A673 (cell line): ENCODE data around the gene GALC. TPM values are rescaled to one million over a fixed set of nuclear protein-coding genes. Genes with fewer than 3 reads are reported as not detected.

Experiments
- BruUV-seq: library from RNA; stranded (reverse); fragments of 400-500 nt; replicated peaks from 2 replicates; lab custom pipeline; 2021; lab: Mats Ljungman, UMichigan
- CTCF ChIA-PET: fragments of 300-600 bp; sonication (Branson Sonifier 250); formaldehyde crosslinking; loops from one replicate; lab custom pipeline; 2022; ENCODE audit warnings: antibody characterized with exemption; lab: Charles Lee
- POLR2A ChIA-PET: fragments of 300-600 bp; sonication (Branson Sonifier 250); formaldehyde crosslinking; loops from one replicate; lab custom pipeline; 2022; ENCODE audit warnings: antibody characterized with exemption; ENCODE audit not compliant: low non-redundant PET; lab: Charles Lee
- DNase-seq: peaks from one replicate; pipeline ENCODE4 v3.0.0-alpha.2; 2015; ENCODE audit warnings: low spot score
- H3K27ac ChIP-seq: fragments of 200-600 bp; sonication (generic); 2 replicates; pipeline ENCODE4 v1.5.1; 2016; ENCODE audit warnings: mixed run types, low read depth, mild to moderate bottlenecking, mixed read lengths, antibody characterized with exemption, low read length; ENCODE audit not compliant: poor library complexity, severe bottlenecking
- H3K27me3 ChIP-seq: fragments of 200-600 bp; sonication (generic); replicated peaks from 2 replicates; pipeline ENCODE4 v1.6.1; 2017; ENCODE audit warnings: mixed run types, low read depth, mild to moderate bottlenecking, mixed read lengths, antibody characterized with exemption, low read length; ENCODE audit not compliant: insufficient read depth, poor library complexity
- H3K36me3 ChIP-seq: fragments of 200-600 bp; sonication (generic); 2 replicates; pipeline ENCODE4 v1.6.1; 2016; ENCODE audit warnings: mixed run types, mild to moderate bottlenecking, mixed read lengths, antibody characterized with exemption, low read length; ENCODE audit not compliant: insufficient read depth, poor library complexity, severe bottlenecking
- H3K4me1 ChIP-seq: fragments of 200-600 bp; sonication (generic); 2 replicates; pipeline ENCODE4 v1.6.1; 2017; ENCODE audit warnings: mixed run types, mild to moderate bottlenecking, mixed read lengths, antibody characterized with exemption, low read length; ENCODE audit not compliant: insufficient read depth, poor library complexity, severe bottlenecking
- H3K4me3 ChIP-seq: fragments of 200-600 bp; sonication (generic); 2 replicates; pipeline ENCODE4 v1.5.1; 2016; ENCODE audit warnings: low read depth, mixed run types, mild to moderate bottlenecking, mixed read lengths, low read length; ENCODE audit not compliant: poor library complexity, severe bottlenecking
- H3K9me3 ChIP-seq: fragments of 200-600 bp; sonication (generic); 2 replicates; pipeline ENCODE4 v1.6.1; 2016; ENCODE audit warnings: mixed run types, low read depth, mild to moderate bottlenecking, mixed read lengths, antibody characterized with exemption, low read length; ENCODE audit not compliant: poor library complexity, severe bottlenecking
- EZH2 ChIP-seq: fragments of 200-600 bp; sonication (generic); IDR thresholded peaks from 2 replicates; pipeline ENCODE4 v1.6.1; 2017; ENCODE audit warnings: borderline replicate concordance, low read depth, mild to moderate bottlenecking, mixed read lengths, antibody characterized with exemption, low read length; ENCODE audit not compliant: poor library complexity, severe bottlenecking
- intact Hi-C: fragments of 100-400 bp; cut with micrococcal nuclease; formaldehyde crosslinking; loops from one replicate; pipeline ENCODE4 v1.10.0; 2022; ENCODE audit not compliant: unreplicated experiment
- total RNA-seq: library from RNA; stranded (reverse); gene quantifications from 2 replicates; pipeline ENCODE4 v1.2.3, GENCODE V29; 2021
- TF ChIP-seq, protein P1 (sequence below): fragments of 300-800, 200-600 bp; sonication (generic); conservative IDR thresholded peaks from 2 replicates; pipeline ENCODE4 v1.5.1; 2017; ENCODE audit warnings: low read depth, mild to moderate bottlenecking, antibody characterized with exemption, low read length, moderate library complexity, mixed read lengths

The GALC gene
- total RNA-seq, 1 experiment from 2014 or later = 11.5 TPM

- Histone ChIP-seq H3K4me1 (no peaks in the 10 kb centered on the region), H3K9me3 (no peaks in the 10 kb centered on the region), H3K27ac (no peak overlapping the region), H3K36me3 (no peaks in the 10 kb centered on the region), H3K4me3 (no peak overlapping the region), H3K27me3 (no peaks in the 10 kb centered on the region)
- intact Hi-C loops = no loop called here
- TF ChIP-seq, protein P1, sequence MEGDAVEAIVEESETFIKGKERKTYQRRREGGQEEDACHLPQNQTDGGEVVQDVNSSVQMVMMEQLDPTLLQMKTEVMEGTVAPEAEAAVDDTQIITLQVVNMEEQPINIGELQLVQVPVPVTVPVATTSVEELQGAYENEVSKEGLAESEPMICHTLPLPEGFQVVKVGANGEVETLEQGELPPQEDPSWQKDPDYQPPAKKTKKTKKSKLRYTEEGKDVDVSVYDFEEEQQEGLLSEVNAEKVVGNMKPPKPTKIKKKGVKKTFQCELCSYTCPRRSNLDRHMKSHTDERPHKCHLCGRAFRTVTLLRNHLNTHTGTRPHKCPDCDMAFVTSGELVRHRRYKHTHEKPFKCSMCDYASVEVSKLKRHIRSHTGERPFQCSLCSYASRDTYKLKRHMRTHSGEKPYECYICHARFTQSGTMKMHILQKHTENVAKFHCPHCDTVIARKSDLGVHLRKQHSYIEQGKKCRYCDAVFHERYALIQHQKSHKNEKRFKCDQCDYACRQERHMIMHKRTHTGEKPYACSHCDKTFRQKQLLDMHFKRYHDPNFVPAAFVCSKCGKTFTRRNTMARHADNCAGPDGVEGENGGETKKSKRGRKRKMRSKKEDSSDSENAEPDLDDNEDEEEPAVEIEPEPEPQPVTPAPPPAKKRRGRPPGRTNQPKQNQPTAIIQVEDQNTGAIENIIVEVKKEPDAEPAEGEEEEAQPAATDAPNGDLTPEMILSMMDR = no peak
- TF ChIP-seq EZH2 = no peak
- no peak for DNase-seq
- POLR2A ChIA-PET = no interaction called here
- no TSS peak for BruUV-seq
- CTCF ChIA-PET = no interaction called here
These were observed 76.7 kb downstream of the GALC start for GRCh38 chr14:87916103-87916885.

- BruUV-seq = no TSS peak
- POLR2A ChIA-PET = no interaction called here
These were observed 84.4 kb downstream of the GALC start for GRCh38 chr14:87908550-87908949.

DNA sequence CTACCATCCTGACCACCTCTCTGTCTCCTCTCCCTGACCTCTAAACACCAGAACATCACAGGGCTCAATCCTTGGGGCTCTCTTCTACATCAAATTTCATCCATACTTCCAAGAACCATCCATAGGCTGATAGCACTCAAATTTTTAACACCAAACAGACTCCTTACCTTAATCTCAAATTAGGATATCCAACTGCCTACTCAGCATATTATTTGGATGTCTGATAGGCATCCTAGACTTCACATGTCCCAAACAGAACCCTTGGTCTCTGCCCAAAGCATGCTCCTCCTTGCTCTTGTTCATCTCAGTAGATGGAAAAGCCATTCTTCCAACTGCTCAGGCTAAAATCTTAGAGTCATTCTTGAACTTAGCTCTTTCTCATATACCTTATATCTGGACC is 91.3 kb downstream of the GALC start:
- H3K4me1 ChIP-seq = no peaks in the 10 kb centered on the region
- ChIA-PET POLR2A (no interaction called here), CTCF (no interaction called here)
- no peaks in the 10 kb centered on the region for H3K9me3 ChIP-seq
- no peak for DNase-seq
- H3K36me3 ChIP-seq = no peaks in the 10 kb centered on the region
- intact Hi-C loops = no loop called here
- H3K27me3 ChIP-seq = no peaks in the 10 kb centered on the region
- BruUV-seq = no TSS peak
- no peak overlapping the region for H3K4me3 ChIP-seq
- no peak for TF ChIP-seq EZH2
- TF ChIP-seq, protein P1 = no peak
- no peak overlapping the region for H3K27ac ChIP-seq

More at GRCh38 chr14:87908550-87908949, 84.4 kb downstream of the GALC start:
- Histone ChIP-seq H3K27ac (no peak overlapping the region), H3K4me3 (no peak overlapping the region), H3K27me3 (no peaks in the 10 kb centered on the region), H3K9me3 (no peaks in the 10 kb centered on the region), H3K36me3 (no peaks in the 10 kb centered on the region), H3K4me1 (no peaks in the 10 kb centered on the region)
- DNase-seq = no peak
- CTCF ChIA-PET = no interaction called here
- TF ChIP-seq, protein P1 = no peak
- TF ChIP-seq EZH2 = no peak
- intact Hi-C loops = no loop called here
